Breast epithelium (tissue), 3 donors: ENCODE data around the gene MMP3.

Experiments used
- POLR2A ChIP-seq: fragments of 450-650 bp; IDR thresholded peaks from one replicate; pipeline ENCODE4 v1.6.1; 2016; ENCODE audit warnings: antibody characterized with exemption, mild to moderate bottlenecking, moderate library complexity
- POLR2AphosphoS5 ChIP-seq, 3 donors: sonication (generic); formaldehyde crosslinking; IDR thresholded peaks; one replicate each; pipeline ENCODE4 v1.6.1; 2017; ENCODE audit warnings: antibody characterized with exemption in 3 of 3
- TF ChIP-seq, protein P1 (sequence below), 3 donors: fragments of 450-650 bp; IDR thresholded peaks; one replicate each; pipeline ENCODE4 v1.5.1; 2016 to 2017; ENCODE audit warnings: antibody characterized with exemption in 3 of 3, mild to moderate bottlenecking in 3 of 3, moderate library complexity in 3 of 3

DNA sequence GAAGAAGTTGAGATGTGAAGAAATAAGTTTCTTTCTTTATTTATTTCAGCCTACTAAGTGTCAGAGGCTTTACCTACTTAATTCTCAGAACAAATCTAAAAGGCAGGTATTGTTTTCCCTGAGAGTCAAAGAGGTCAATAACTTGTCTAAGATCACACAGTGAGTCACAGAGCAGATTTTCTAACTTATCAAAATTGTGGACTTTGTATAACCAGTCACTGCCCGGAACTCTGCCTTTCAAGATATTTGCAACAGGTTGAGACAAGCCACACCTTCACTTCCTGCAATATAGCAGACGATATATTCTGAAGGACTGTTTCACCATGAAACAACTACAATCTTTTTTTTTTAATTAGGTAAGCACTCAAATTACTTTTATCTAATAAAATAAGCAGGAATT lies 10.5 kb upstream of the MMP3 start:
- TF ChIP-seq, protein P1, sequence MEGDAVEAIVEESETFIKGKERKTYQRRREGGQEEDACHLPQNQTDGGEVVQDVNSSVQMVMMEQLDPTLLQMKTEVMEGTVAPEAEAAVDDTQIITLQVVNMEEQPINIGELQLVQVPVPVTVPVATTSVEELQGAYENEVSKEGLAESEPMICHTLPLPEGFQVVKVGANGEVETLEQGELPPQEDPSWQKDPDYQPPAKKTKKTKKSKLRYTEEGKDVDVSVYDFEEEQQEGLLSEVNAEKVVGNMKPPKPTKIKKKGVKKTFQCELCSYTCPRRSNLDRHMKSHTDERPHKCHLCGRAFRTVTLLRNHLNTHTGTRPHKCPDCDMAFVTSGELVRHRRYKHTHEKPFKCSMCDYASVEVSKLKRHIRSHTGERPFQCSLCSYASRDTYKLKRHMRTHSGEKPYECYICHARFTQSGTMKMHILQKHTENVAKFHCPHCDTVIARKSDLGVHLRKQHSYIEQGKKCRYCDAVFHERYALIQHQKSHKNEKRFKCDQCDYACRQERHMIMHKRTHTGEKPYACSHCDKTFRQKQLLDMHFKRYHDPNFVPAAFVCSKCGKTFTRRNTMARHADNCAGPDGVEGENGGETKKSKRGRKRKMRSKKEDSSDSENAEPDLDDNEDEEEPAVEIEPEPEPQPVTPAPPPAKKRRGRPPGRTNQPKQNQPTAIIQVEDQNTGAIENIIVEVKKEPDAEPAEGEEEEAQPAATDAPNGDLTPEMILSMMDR (IDR thresholded peaks at IDR 0.05) = no peak
- TF ChIP-seq POLR2AphosphoS5 (IDR thresholded peaks at IDR 0.05) (no peak), POLR2A (no peak)
